B cell (primary cell): ENCODE data around the gene SECTM1. TPM values are rescaled to one million over a fixed set of nuclear protein-coding genes. Genes with fewer than 3 reads are reported as not detected.

Source experiments
- ATAC-seq: fragments of 200-7000 bp; cut with Tn5 transposase; one replicate; pipeline ENCODE4 v1.10.0; 2021; ENCODE audit warnings: low read depth, mild to moderate bottlenecking, moderate number of reproducible peaks, moderate library complexity
- CTCF ChIA-PET: fragments of 350-600 bp; sonication (Branson Sonifier 250); formaldehyde crosslinking; loops from one replicate; lab custom pipeline; 2021; ENCODE audit warnings: antibody characterized with exemption, inconsistent platforms; lab: Charles Lee
- POLR2A ChIA-PET: fragments of 350-600 bp; sonication (Branson Sonifier 250); formaldehyde crosslinking; loops from one replicate; lab custom pipeline; 2021; ENCODE audit warnings: antibody characterized with exemption; lab: Charles Lee
- DNase-seq: peaks from one replicate; pipeline ENCODE4 v3.0.0; 2013
- H2AFZ ChIP-seq: 2 replicates; pipeline ENCODE4 v1.6.1; 2012; ENCODE audit warnings: mild to moderate bottlenecking, low read depth, low read length; ENCODE audit not compliant: insufficient read depth, poor library complexity, severe bottlenecking
- H3K27ac ChIP-seq, 2 donors: 1 replicate in 1 of 2; 2 replicates in 1 of 2; pipeline ENCODE4 v1.5.1; 2012 to 2013; ENCODE audit warnings: low read length in 2 of 2, mild to moderate bottlenecking in 2 of 2, moderate library complexity in 1 of 2
- H3K27me3 ChIP-seq, 4 experiments: fragments of 200-600 bp in 1 of 4; sonication (generic) in 1 of 4; replicated peaks in 1 of 4; 1 replicate in 2 of 4; 2 replicates in 2 of 4; pipeline versions ENCODE4 v1.6.1 to v1.7.0; 2013 to 2016; ENCODE audit warnings: low read length in 3 of 4, mild to moderate bottlenecking in 2 of 4, mixed read lengths in 1 of 4, moderate library complexity in 1 of 4; ENCODE audit not compliant: insufficient read depth in 4 of 4, control insufficient read depth in 3 of 4; ENCODE audit errors: control extremely low read depth in 1 of 4
- H3K36me3 ChIP-seq, 2 experiments: replicated peaks in 1 of 2; 1 replicate in 1 of 2; 2 replicates in 1 of 2; pipeline versions ENCODE4 v1.6.1 to v1.7.1; 2013; ENCODE audit warnings: low read length in 1 of 2; ENCODE audit not compliant: insufficient read depth in 2 of 2, control insufficient read depth in 1 of 2; ENCODE audit errors: control extremely low read depth in 1 of 2, extremely low read depth in 1 of 2
- H3K4me1 ChIP-seq, 2 donors: fragments of 200-600 bp in 1 of 2; sonication (generic) in 1 of 2; 1 replicate in 1 of 2; 2 replicates in 1 of 2; pipeline versions ENCODE4 v1.5.1 to v1.6.1; 2013 to 2017; ENCODE audit warnings: low read length in 2 of 2; ENCODE audit not compliant: control insufficient read depth in 2 of 2, insufficient read depth in 2 of 2
- H3K4me2 ChIP-seq: replicated peaks from 2 replicates; pipeline ENCODE3; 2012; ENCODE audit warnings: mild to moderate bottlenecking, low read depth, low read length; ENCODE audit not compliant: poor library complexity, severe bottlenecking
- H3K4me3 ChIP-seq, 5 experiments: fragments of 200-600 bp in 1 of 5; sonication (generic) in 1 of 5; 1 replicate in 3 of 5; 2 replicates in 2 of 5; pipeline versions ENCODE4 v1.5.1 to v1.7.0; 2011 to 2016; ENCODE audit warnings: low read length in 4 of 5, mild to moderate bottlenecking in 4 of 5, low read depth in 2 of 5, control low read depth in 1 of 5, moderate library complexity in 1 of 5; ENCODE audit not compliant: insufficient read depth in 1 of 5; ENCODE audit errors: control extremely low read depth in 1 of 5, extremely low read depth in 1 of 5
- H3K79me2 ChIP-seq: fragments of 200-600 bp; sonication (generic); one replicate; pipeline ENCODE4 v1.6.0; 2016; ENCODE audit warnings: low read length; ENCODE audit not compliant: control insufficient read depth, insufficient read depth
- H3K9ac ChIP-seq: fragments of 200-600 bp; sonication (generic); 2 replicates; pipeline ENCODE4 v1.6.1; 2017; ENCODE audit warnings: mild to moderate bottlenecking, low read length, moderate library complexity
- H3K9me3 ChIP-seq, 3 donors: one replicate each; pipeline versions ENCODE4 v1.6.1 to v1.7.1; 2013; ENCODE audit warnings: low read length in 2 of 3; ENCODE audit not compliant: control insufficient read depth in 2 of 3, insufficient read depth in 1 of 3; ENCODE audit errors: control extremely low read depth in 1 of 3
- H4K20me1 ChIP-seq: 2 replicates; pipeline ENCODE4 v1.6.0; 2012; ENCODE audit warnings: mild to moderate bottlenecking, low read length; ENCODE audit not compliant: insufficient read depth, control insufficient read depth, poor library complexity, severe bottlenecking
- H3K27ac Mint-ChIP-seq: one replicate; pipeline ENCODE4 v1.8.0; 2021; ENCODE audit warnings: mixed read lengths
- H3K27me3 Mint-ChIP-seq: one replicate; pipeline ENCODE4 v1.8.0; 2021; ENCODE audit warnings: mixed read lengths
- H3K4me1 Mint-ChIP-seq: one replicate; pipeline ENCODE4 v1.8.0; 2021; ENCODE audit warnings: mixed read lengths
- H3K4me3 Mint-ChIP-seq: one replicate; pipeline ENCODE4 v1.8.0; 2021; ENCODE audit warnings: mixed read lengths
- H3K9me3 Mint-ChIP-seq: one replicate; pipeline ENCODE4 v1.8.0; 2022; ENCODE audit warnings: mixed read lengths; ENCODE audit not compliant: insufficient read depth
- CTCF ChIP-seq: fragments of 200-600 bp; IDR thresholded peaks from one replicate; pipeline ENCODE4 v1.8.0; 2022; ENCODE audit warnings: antibody characterized with exemption, mild to moderate bottlenecking
- EZH2 ChIP-seq: IDR thresholded peaks from 2 replicates; pipeline ENCODE4 v1.6.1; 2012; ENCODE audit warnings: borderline replicate concordance, low read depth, mild to moderate bottlenecking, moderate library complexity, low read length; ENCODE audit not compliant: insufficient read depth, poor library complexity, severe bottlenecking
- WGBS: methylation state at CpG from one replicate; pipeline ENCODE4 v1.1.5; 2013; ENCODE audit warnings: missing lambda C conversion rate; ENCODE audit not compliant: insufficient coverage; 5-methylcytosine and 5-hydroxymethylcytosine counted together
- intact Hi-C: fragments of 100-400 bp; cut with micrococcal nuclease; formaldehyde crosslinking; loops from one replicate; pipeline ENCODE4 v1.10.0; 2022
- polyA plus RNA-seq: library from polyadenylated mRNA; depleted of rRNA; stranded (reverse); fragments of >200 nt; gene quantifications from 2 replicates; pipeline ENCODE4 v1.2.3, GENCODE V29; 2012
- total RNA-seq, 2 donors: library from RNA; stranded (reverse); fragments of 120-200 nt in 1 of 2; gene quantifications; 1 replicate in 1 of 2; 2 replicates in 1 of 2; pipeline versions ENCODE4 v1.2.3 to v1.2.4, GENCODE V29; 2013 to 2022

SECTM1 gene
- total and polyA plus RNA-seq, 2 donors (not counting 1 experiment from before 2014, with no cell fraction given), result 0.17 to 1.2 TPM

GRCh38 chr17:82320140-82320840 is 13.3 kb downstream of the SECTM1 start:
- Histone ChIP-seq H3K4me2 (no peak overlapping the region), H3K9ac (no peak overlapping the region), H3K27ac (no peak overlapping the region), H4K20me1 (no peaks in the 10 kb centered on the region), H3K4me3 (no peak overlapping the region), H3K27me3 (peaks cover 0 to 20% (median 10%) of the 10 kb centered on the region in 4 experiments), H3K9me3 (peaks cover 0 to 23% (median 0%) of the 10 kb centered on the region in 3 donors), H3K79me2 (no peaks in the 10 kb centered on the region), H2AFZ (no peak overlapping the region), H3K36me3 (no peaks in the 10 kb centered on the region), H3K4me1 (peaks cover 19 to 21% of the 10 kb centered on the region in 2 donors)
- no peak for ATAC-seq
- no peak for DNase-seq
- Mint-ChIP-seq H3K27me3 (peaks cover 6% of the 10 kb centered on the region), H3K4me1 (peaks cover 11% of the 10 kb centered on the region), H3K9me3 (no peaks in the 10 kb centered on the region), H3K4me3 (no peak overlapping the region), H3K27ac (no peak overlapping the region)
- intact Hi-C loops, result no loop called here
- ChIA-PET POLR2A (interaction anchor here (0.6 to 1.0 kb wide), 2 partner anchors 22 to 114 kb away, joined by 6 to 11 read pairs; no protein-coding TSS in a partner anchor), CTCF (interaction anchor here (0.6 to 6.7 kb wide), 9 partner anchors 15 to 634 kb away, joined by 3 to 68 read pairs (median 8); no protein-coding TSS in a partner anchor)
- 93% methylated on average over 22 of the region's 26 CpGs for WGBS
- no peak for TF ChIP-seq CTCF
- no peak for TF ChIP-seq EZH2

- Histone ChIP-seq H3K36me3 (no peaks in the 10 kb centered on the region), H4K20me1 (no peaks in the 10 kb centered on the region), H2AFZ (no peak overlapping the region), H3K4me2 (no peak overlapping the region), H3K4me3 (no peak overlapping the region), H3K79me2 (no peaks in the 10 kb centered on the region), H3K9me3 (peaks cover 0 to 28% (median 0%) of the 10 kb centered on the region in 3 donors), H3K27me3 (peaks cover 0 to 25% (median 10%) of the 10 kb centered on the region in 4 experiments), H3K4me1 (peaks cover 24 to 27% of the 10 kb centered on the region in 2 donors), H3K27ac (no peak overlapping the region), H3K9ac (no peak overlapping the region)
- Mint-ChIP-seq H3K27ac (no peak overlapping the region), H3K4me3 (no peak overlapping the region), H3K27me3 (peaks cover 6% of the 10 kb centered on the region), H3K4me1 (peaks cover 13% of the 10 kb centered on the region), H3K9me3 (no peaks in the 10 kb centered on the region)
- CTCF ChIA-PET, result interaction anchor here (4.9 kb wide), 1 partner anchor 19 kb away, joined by 68 read pairs; no protein-coding TSS in a partner anchor
- ATAC-seq (no peak), DNase-seq (no peak)
- TF ChIP-seq CTCF (no peak), EZH2 (no peak)
- intact Hi-C loops, result no loop called here
- WGBS, result 98% methylated on average over 35 of the region's 35 CpGs
- POLR2A ChIA-PET, result no interaction called here
These were observed 13.9 kb downstream of the SECTM1 start for GRCh38 chr17:82319619-82320062.
